Lower leg skin (tissue), 3 donors: ENCODE results near the gene ENO2.

Experiments used
- CTCF ChIP-seq, 3 donors: fragments of 450-650 bp; IDR thresholded peaks; one replicate each; pipeline ENCODE4 v1.5.1; 2016; ENCODE audit warnings: antibody characterized with exemption in 3 of 3, mild to moderate bottlenecking in 3 of 3, moderate library complexity in 2 of 3
- POLR2A ChIP-seq, 2 donors: fragments of 450-650 bp; IDR thresholded peaks; one replicate each; pipeline ENCODE4 v1.6.1; 2016 to 2017; ENCODE audit warnings: antibody characterized with exemption in 2 of 2, mild to moderate bottlenecking in 1 of 2, moderate library complexity in 1 of 2

GRCh38 chr12:6965026-6965661, 50.8 kb downstream of the ENO2 start:
- TF ChIP-seq POLR2A (IDR thresholded peaks at IDR 0.05) (no peak), CTCF (IDR thresholded peaks at IDR 0.05) (peak in 1 of 3 donors; percentile 94)
